NCI-H2081 treated with DMSO at 0.1 percent for 48 hours (cell line): Measurements from ENCODE around the gene NOL11.
"Not testable (repeated sequence)": the region's sequence is repeated elsewhere in the genome, so short reads cannot be mapped to it uniquely, and the experiment has no call there.

Experiments used
- DNase-seq: peaks from one replicate; lab custom pipeline; 2025; lab: John Stamatoyannopoulos, UW

The NOL11 gene

GRCh38 chr17:67754001-67754400 lies 36.3 kb downstream of the NOL11 start:
- DNase-seq = no peak

- DNase-seq = not testable (repeated sequence)
These were observed 37.0 kb downstream of the NOL11 start for GRCh38 chr17:67754686-67755085.

GRCh38 chr17:67756766-67757165 lies 39.0 kb downstream of the NOL11 start:
- DNase-seq = not testable (repeated sequence)

GRCh38 chr17:67759355-67760171 lies 41.8 kb downstream of the NOL11 start:
- DNase-seq = no peak

GRCh38 chr17:67765623-67766022 lies 47.9 kb downstream of the NOL11 start:
- no peak for DNase-seq

- no peak for DNase-seq
These were observed 51.5 kb downstream of the NOL11 start for GRCh38 chr17:67769231-67769630.

GRCh38 chr17:67770539-67770938 lies 52.8 kb downstream of the NOL11 start:
- no peak for DNase-seq

- no peak for DNase-seq
These were observed 54.9 kb downstream of the NOL11 start for GRCh38 chr17:67772679-67773078.

GRCh38 chr17:67773246-67773645 lies 55.5 kb downstream of the NOL11 start:
- no peak for DNase-seq

- no peak for DNase-seq
These were observed 61.4 kb downstream of the NOL11 start for GRCh38 chr17:67779098-67779672.

- DNase-seq = no peak
These were observed 66.8 kb downstream of the NOL11 start for GRCh38 chr17:67784364-67785121.

- no peak for DNase-seq
These were observed 67.4 kb downstream of the NOL11 start for GRCh38 chr17:67785122-67785477.

GRCh38 chr17:67785504-67785903 lies 67.8 kb downstream of the NOL11 start:
- no peak for DNase-seq
